Naive thymus-derived CD8-positive, alpha-beta T cell (primary cell): ENCODE results near the gene MMP23B. TPM values are rescaled to one million over a fixed set of nuclear protein-coding genes. Genes with fewer than 3 reads are reported as not detected.

Experiments used
- ATAC-seq, 2 donors: fragments of 150-1000 bp; cut with Tn5 transposase in 1 of 2; sonication (Bioruptor Pico), chemical (Tn5 transposase) in 1 of 2; 1 replicate in 1 of 2; 2 replicates in 1 of 2; pipeline ENCODE4 v1.10.0; 2021; ENCODE audit warnings: mild to moderate bottlenecking in 2 of 2, moderate library complexity in 2 of 2
- POLR2A ChIA-PET: fragments of 350-600 bp; sonication (Branson Sonifier 250); formaldehyde crosslinking; loops from one replicate; lab custom pipeline; 2021; ENCODE audit warnings: antibody characterized with exemption; lab: Charles Lee
- DNase-seq, 10 donors: peaks; one replicate each; pipeline versions ENCODE4 v3.0.0 to v3.0.0-alpha.2; 2020 to 2022
- H3K27ac Mint-ChIP-seq, 10 donors: one replicate each; pipeline ENCODE4 v1.8.0; 2020 to 2022; ENCODE audit warnings: mild to moderate bottlenecking in 10 of 10, mixed read lengths in 10 of 10, moderate library complexity in 4 of 10, inconsistent platforms in 1 of 10
- H3K27me3 Mint-ChIP-seq, 5 donors: one replicate each; pipeline ENCODE4 v1.8.0; 2021 to 2022; ENCODE audit warnings: mixed read lengths in 5 of 5
- H3K36me3 Mint-ChIP-seq, 3 donors: one replicate each; pipeline ENCODE4 v1.8.0; 2020 to 2022; ENCODE audit warnings: mixed read lengths in 3 of 3, mild to moderate bottlenecking in 2 of 3, inconsistent platforms in 1 of 3
- H3K4me1 Mint-ChIP-seq, 4 donors: one replicate each; pipeline ENCODE4 v1.8.0; 2021 to 2022; ENCODE audit warnings: mixed read lengths in 4 of 4
- H3K4me3 Mint-ChIP-seq, 10 donors: one replicate each; pipeline ENCODE4 v1.8.0; 2020 to 2022; ENCODE audit warnings: mild to moderate bottlenecking in 10 of 10, mixed read lengths in 10 of 10, moderate library complexity in 6 of 10, inconsistent platforms in 1 of 10
- H3K9me3 Mint-ChIP-seq, 9 donors: one replicate each; pipeline ENCODE4 v1.8.0; 2020 to 2022; ENCODE audit warnings: mixed read lengths in 9 of 9, mild to moderate bottlenecking in 3 of 9, inconsistent platforms in 1 of 9, moderate library complexity in 1 of 9
- polyA plus RNA-seq, 3 donors: library from polyadenylated mRNA; unstranded; fragments of 300-500 nt; fragmentation: Illumina TruSeq; gene quantifications; one replicate each; pipeline ENCODE4 v1.2.3, GENCODE V29; 2021
- total RNA-seq, 8 experiments: library from RNA in 2 of 8; stranded (reverse) in 2 of 8; gene quantifications; one replicate each; pipeline ENCODE4 v1.2.3 and lab custom pipeline; 2021 to 2026

Gene MMP23B
- total and polyA plus RNA-seq, 5 experiments from 2014 or later = 1.1 to 6.1 (median 3.0) TPM; not detected in 1

DNA sequence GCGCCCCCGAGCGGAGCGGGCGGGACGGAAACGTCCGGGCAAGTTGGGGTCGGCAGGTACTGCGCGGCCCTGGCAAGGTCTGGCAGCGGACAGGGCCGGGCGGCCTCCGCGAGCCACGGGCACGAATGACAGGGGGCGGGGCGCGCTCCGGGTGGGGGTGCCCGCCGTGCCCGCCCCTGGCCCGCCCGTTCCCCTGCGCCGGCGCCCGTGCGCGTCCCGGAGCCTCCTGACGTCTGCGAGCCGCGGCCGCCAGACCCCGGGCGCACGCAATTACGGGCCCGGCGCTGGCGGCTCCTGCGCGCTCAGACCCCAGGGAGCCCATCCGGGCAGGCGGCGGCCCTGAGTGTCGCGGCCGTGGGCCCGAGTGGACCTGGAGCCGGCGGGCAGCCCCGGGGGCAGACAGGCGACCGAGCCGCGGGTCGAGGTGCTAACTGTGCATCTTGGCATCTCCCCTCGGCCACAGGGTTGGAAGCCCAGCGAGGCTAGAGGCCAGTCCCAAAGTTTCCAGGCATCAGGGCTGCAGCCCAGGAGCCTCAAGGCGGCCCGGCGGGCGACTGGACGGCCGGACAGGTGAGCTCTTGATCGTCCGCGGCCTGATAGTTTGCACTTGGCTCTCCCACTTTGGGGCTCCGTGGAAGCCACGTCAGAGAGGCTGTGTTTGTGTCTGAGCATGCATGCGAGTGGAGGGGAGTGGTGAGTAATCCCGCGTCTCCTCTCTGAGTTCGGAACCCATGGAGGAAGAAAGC lies 15.8 kb upstream of the MMP23B start:
- POLR2A ChIA-PET = interaction anchor here (0.6 to 9.7 kb wide), 14 partner anchors 9 to 283 kb away, joined by 3 to 246 read pairs (median 8); partner anchors contain the start of genes ATAD3A, AURKAIP1, MMP23B and SSU72
- Mint-ChIP-seq H3K27ac (peak overlapping the region in 8 of 10 donors; percentile 74 to 93 (median 87)), H3K27me3 (no peaks in the 10 kb centered on the region), H3K36me3 (no peaks in the 10 kb centered on the region), H3K9me3 (no peaks in the 10 kb centered on the region), H3K4me1 (peaks cover 8 to 33% (median 31%) of the 10 kb centered on the region in 4 donors), H3K4me3 (peak overlapping the region; percentile 62 to 90 (median 76))
- peak; percentile 3 to 21 for ATAC-seq
- peak in 6 of 10 donors; percentile 26 to 69 (median 51) for DNase-seq

GRCh38 chr1:1616838-1617237 lies 15.1 kb upstream of the MMP23B start:
- Mint-ChIP-seq H3K9me3 (no peaks in the 10 kb centered on the region), H3K27me3 (no peaks in the 10 kb centered on the region), H3K4me1 (peaks cover 8 to 32% (median 31%) of the 10 kb centered on the region in 4 donors), H3K27ac (peak overlapping the region in 7 of 10 donors; percentile 54 to 93 (median 89)), H3K4me3 (peak overlapping the region; percentile 62 to 90 (median 77)), H3K36me3 (no peaks in the 10 kb centered on the region)
- POLR2A ChIA-PET = interaction anchor here (6.1 to 9.7 kb wide), 2 partner anchors 11 to 14 kb away, joined by 43 to 246 read pairs; partner anchors contain the start of gene MMP23B
- no peak for ATAC-seq
- DNase-seq = peak in 1 of 10 donors; percentile 62

DNA sequence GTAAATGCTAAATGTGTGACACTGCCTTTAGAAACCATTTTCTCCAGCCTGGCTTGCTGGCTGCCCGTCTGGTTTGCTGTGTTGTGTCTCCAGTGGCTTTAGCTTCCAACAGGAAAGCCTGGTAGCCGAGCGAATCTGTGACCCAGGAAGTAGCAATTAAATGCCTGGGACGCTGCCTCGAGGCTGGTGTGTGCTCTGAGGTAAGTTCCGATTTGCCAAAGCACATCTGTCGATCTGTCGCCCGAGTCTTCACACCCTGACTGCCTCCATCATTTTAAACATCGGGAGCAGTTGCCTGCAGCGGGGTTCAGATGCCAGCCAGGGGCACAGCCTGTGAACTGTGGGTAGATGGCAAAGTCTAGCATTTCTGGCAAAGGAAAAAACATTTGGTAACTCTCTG lies 14.5 kb upstream of the MMP23B start:
- no peaks in the 10 kb centered on the region for H3K9me3 Mint-ChIP-seq
- ATAC-seq (no peak), DNase-seq (no peak)
- POLR2A ChIA-PET = interaction anchor here (0.6 to 9.7 kb wide), 2 partner anchors 10 to 36 kb away, joined by 3 to 246 read pairs; partner anchors contain the start of gene MMP23B
- H3K36me3 Mint-ChIP-seq = no peaks in the 10 kb centered on the region
- H3K4me3 Mint-ChIP-seq = peak overlapping the region in 8 of 10 donors; percentile 62 to 90 (median 76)
- no peaks in the 10 kb centered on the region for H3K27me3 Mint-ChIP-seq
- H3K4me1 Mint-ChIP-seq = peaks cover 10 to 29% (median 27%) of the 10 kb centered on the region in 4 donors
- peak overlapping the region in 7 of 10 donors; percentile 22 to 89 (median 56) for H3K27ac Mint-ChIP-seq

- Mint-ChIP-seq H3K4me1 (peaks cover 12 to 33% (median 28%) of the 10 kb centered on the region in 4 donors), H3K27me3 (no peaks in the 10 kb centered on the region), H3K36me3 (no peaks in the 10 kb centered on the region), H3K4me3 (peak overlapping the region in 5 of 10 donors; percentile 76 to 90 (median 83)), H3K27ac (peak overlapping the region in 2 of 10 donors; percentile 15 to 60), H3K9me3 (no peaks in the 10 kb centered on the region)
- POLR2A ChIA-PET = interaction anchor here (0.5 to 9.7 kb wide), 3 partner anchors 10 to 36 kb away, joined by 3 to 246 read pairs (median 3); partner anchors contain the start of gene MMP23B
- ATAC-seq (no peak), DNase-seq (no peak)
Measured at GRCh38 chr1:1617925-1618324, 14.0 kb upstream of the MMP23B start.

DNA sequence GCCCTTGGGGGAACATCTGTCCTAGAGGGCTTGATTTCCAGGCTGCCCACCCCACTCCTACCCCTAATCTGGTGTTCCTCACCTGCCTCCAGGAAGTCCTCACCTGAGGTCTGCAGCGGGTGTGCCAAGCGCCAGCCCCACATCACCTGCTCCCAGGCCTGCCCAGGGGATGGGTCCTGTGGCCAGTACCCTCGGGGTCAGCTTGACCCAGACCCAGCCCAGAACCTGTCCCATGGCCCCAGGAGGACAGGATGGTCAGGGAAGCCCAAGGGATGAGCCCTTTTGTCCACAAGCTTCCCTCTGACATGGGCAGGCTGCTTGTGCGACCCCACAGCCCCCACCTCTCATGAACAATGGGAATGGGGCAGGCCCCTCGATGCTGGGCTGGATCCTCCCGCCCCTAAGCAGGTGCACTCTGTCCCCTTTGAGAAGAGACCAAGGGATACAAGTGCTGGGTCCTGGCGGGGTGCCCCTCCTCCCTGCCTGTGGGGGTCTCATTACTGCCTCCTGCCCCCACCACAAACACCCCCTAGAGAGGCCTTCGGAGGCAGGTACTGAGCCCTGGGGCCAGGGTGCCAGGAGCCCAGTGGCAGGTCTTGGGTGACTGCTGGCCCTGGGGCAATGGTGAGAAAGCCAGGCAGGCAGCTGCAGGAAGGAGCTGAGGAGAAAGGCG lies 13.4 kb upstream of the MMP23B start:
- Mint-ChIP-seq H3K27ac (peak overlapping the region in 1 of 10 donors; percentile 48), H3K36me3 (no peaks in the 10 kb centered on the region), H3K9me3 (no peaks in the 10 kb centered on the region), H3K4me1 (peaks cover 11 to 31% (median 26%) of the 10 kb centered on the region in 4 donors), H3K27me3 (no peaks in the 10 kb centered on the region), H3K4me3 (peak overlapping the region in 2 of 10 donors; percentile 3 to 83)
- DNase-seq = peak in 1 of 10 donors; percentile 0
- ATAC-seq = no peak
- POLR2A ChIA-PET = interaction anchor here (0.5 to 9.7 kb wide), 2 partner anchors 9 to 15 kb away, joined by 3 to 246 read pairs; partner anchors contain the start of gene MMP23B

DNA sequence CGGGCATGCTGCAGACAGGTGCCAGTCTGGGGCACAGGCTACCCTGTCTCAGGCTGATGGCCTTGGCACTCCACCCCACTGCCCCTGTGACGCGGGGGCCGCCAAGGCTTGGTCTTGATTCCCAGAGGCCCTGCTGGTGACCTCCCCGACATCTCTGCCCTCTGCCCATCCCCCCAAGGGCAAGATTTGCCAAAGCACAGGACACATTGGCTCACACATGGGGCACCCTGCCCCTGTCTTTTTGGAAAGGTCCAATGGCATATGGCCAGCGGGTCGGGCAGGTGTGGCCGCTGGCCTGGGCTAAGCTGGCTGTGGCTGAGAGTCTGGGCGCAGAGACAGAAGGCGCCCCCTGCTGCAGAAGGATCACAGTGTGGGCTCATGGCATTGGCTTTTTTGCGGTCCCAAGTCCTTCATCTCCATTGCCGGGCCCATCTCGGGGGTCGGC lies 12.0 kb upstream of the MMP23B start:
- ATAC-seq (no peak), DNase-seq (no peak)
- no peaks in the 10 kb centered on the region for H3K9me3 Mint-ChIP-seq
- H3K36me3 Mint-ChIP-seq = no peaks in the 10 kb centered on the region
- H3K27ac Mint-ChIP-seq = no peak overlapping the region
- no peak overlapping the region for H3K4me3 Mint-ChIP-seq
- peaks cover 4 to 20% (median 13%) of the 10 kb centered on the region in 4 donors for H3K4me1 Mint-ChIP-seq
- POLR2A ChIA-PET = interaction anchor here (9.7 kb wide), 1 partner anchor 8 kb away, joined by 246 read pairs; the partner anchor contains the start of gene MMP23B
- no peaks in the 10 kb centered on the region for H3K27me3 Mint-ChIP-seq

GRCh38 chr1:1620433-1621139 lies 11.4 kb upstream of the MMP23B start:
- no peak for DNase-seq
- Mint-ChIP-seq H3K27ac (peak overlapping the region in 1 of 10 donors; percentile 71), H3K4me1 (peaks cover 4 to 19% (median 12%) of the 10 kb centered on the region in 4 donors), H3K27me3 (no peaks in the 10 kb centered on the region), H3K36me3 (no peaks in the 10 kb centered on the region), H3K4me3 (no peak overlapping the region), H3K9me3 (no peaks in the 10 kb centered on the region)
- POLR2A ChIA-PET = interaction anchor here (9.7 kb wide), 1 partner anchor 7 kb away, joined by 246 read pairs; the partner anchor contains the start of gene MMP23B
- no peak for ATAC-seq

DNA sequence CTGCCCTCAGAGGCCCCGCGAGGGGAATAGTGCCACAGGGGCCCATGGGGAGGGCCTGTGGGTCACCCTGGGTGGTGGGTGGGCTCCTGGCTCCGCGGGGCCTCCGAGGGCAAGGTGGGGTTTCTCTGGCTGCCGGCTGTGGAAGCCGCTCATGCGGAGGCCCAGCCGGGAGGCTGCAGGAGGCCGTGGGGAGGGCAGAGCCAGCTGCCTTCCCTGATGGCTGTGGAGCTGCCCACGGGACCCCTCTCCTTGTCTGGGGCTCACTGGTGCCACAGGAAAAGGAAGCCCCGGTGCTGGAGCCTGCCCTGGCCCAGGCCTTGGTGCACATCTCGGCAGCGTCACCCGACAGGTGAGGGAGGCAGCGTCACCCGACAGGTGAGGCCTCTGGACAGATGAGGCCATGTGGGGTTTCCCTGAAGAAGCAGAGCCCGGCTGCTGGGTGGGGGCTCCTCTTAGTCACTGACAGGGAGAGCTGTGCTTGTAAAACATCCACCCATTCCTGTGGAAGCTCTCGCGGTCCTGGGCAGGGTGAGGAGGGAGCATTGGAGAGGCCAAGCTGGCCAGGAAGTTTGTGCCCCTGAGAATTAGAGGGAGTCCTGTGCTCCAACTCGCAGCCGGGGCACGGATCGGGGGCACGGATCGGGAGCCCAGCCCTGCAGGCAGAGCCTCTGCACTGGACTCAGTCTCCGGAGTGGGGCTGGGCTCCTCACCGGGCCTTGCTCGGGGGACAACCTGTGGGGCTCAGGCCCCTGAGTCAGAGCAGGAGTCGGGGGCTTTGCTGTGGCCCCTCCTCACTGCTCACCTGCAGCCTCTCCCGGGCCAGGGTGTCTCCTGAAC lies 10.6 kb upstream of the MMP23B start:
- ATAC-seq (no peak), DNase-seq (no peak)
- POLR2A ChIA-PET = interaction anchor here (9.7 kb wide), 1 partner anchor 7 kb away, joined by 246 read pairs; the partner anchor contains the start of gene MMP23B
- Mint-ChIP-seq H3K36me3 (no peaks in the 10 kb centered on the region), H3K4me1 (peaks cover 7 to 20% (median 13%) of the 10 kb centered on the region in 4 donors), H3K9me3 (no peaks in the 10 kb centered on the region), H3K4me3 (no peak overlapping the region), H3K27ac (no peak overlapping the region), H3K27me3 (no peaks in the 10 kb centered on the region)

- peaks cover 5 to 14% (median 10%) of the 10 kb centered on the region in 4 donors for H3K4me1 Mint-ChIP-seq
- DNase-seq = no peak
- POLR2A ChIA-PET = no interaction called here
- H3K27me3 Mint-ChIP-seq = no peaks in the 10 kb centered on the region
- no peaks in the 10 kb centered on the region for H3K9me3 Mint-ChIP-seq
- no peak for ATAC-seq
- peak overlapping the region in 1 of 10 donors; percentile 45 for H3K4me3 Mint-ChIP-seq
- no peaks in the 10 kb centered on the region for H3K36me3 Mint-ChIP-seq
- no peak overlapping the region for H3K27ac Mint-ChIP-seq
Measured at GRCh38 chr1:1622010-1622787, 9.8 kb upstream of the MMP23B start.

GRCh38 chr1:1622788-1623094 lies 9.2 kb upstream of the MMP23B start:
- Mint-ChIP-seq H3K36me3 (no peaks in the 10 kb centered on the region), H3K27ac (peak overlapping the region in 2 of 10 donors; percentile 11 to 48), H3K27me3 (no peaks in the 10 kb centered on the region), H3K4me3 (no peak overlapping the region), H3K4me1 (peaks cover 0 to 8% (median 8%) of the 10 kb centered on the region in 4 donors), H3K9me3 (no peaks in the 10 kb centered on the region)
- no peak for ATAC-seq
- DNase-seq = no peak
- POLR2A ChIA-PET = no interaction called here

- H3K4me3 Mint-ChIP-seq = no peak overlapping the region
- H3K27me3 Mint-ChIP-seq = no peaks in the 10 kb centered on the region
- no peaks in the 10 kb centered on the region for H3K36me3 Mint-ChIP-seq
- H3K4me1 Mint-ChIP-seq = peaks cover 0 to 12% (median 8%) of the 10 kb centered on the region in 4 donors
- ATAC-seq (no peak), DNase-seq (no peak)
- POLR2A ChIA-PET = no interaction called here
- peak overlapping the region in 1 of 10 donors; percentile 11 for H3K27ac Mint-ChIP-seq
- H3K9me3 Mint-ChIP-seq = no peaks in the 10 kb centered on the region
Measured at GRCh38 chr1:1623181-1623630, 8.8 kb upstream of the MMP23B start.
